ENCODE results near the gene UBE2V1.

UBE2V1 gene

GRCh38 chr20:50049442-50050026, 63.4 kb downstream of the UBE2V1 start:
- Histone ChIP-seq H3K36me3 (ENCODE audit: control insufficient read depth in 1 of 2, insufficient read depth in 2 of 2, low read length in 2 of 2) (no peaks in the 10 kb centered on the region), H3K4me2 (ENCODE audit: low read length) (no peak overlapping the region), H3K18ac (ENCODE audit: low read length) (no peak overlapping the region), H4K8ac (ENCODE audit: low read depth, low read length) (no peak overlapping the region), H3K14ac (ENCODE audit: low read length) (peak overlapping the region; percentile 2), H4K12ac (ENCODE audit: low read depth, low read length) (no peak overlapping the region), H2AK5ac (ENCODE audit: low read length) (no peak overlapping the region), H3K9me3 (ENCODE audit: insufficient read depth, low read depth, low read length) (no peaks in the 10 kb centered on the region), H2AFZ (ENCODE audit: insufficient read depth, low read length, poor library complexity) (no peak overlapping the region), H3K9ac (ENCODE audit: low read length) (no peak overlapping the region), H3K27me3 (ENCODE audit: insufficient read depth, low read length) (no peaks in the 10 kb centered on the region), H3K4ac (ENCODE audit: low read depth, low read length) (no peak overlapping the region), H2BK120ac (ENCODE audit: insufficient read depth, low read length, poor library complexity) (peak overlapping the region; percentile 10), H2BK5ac (ENCODE audit: low read depth, low read length, poor library complexity) (no peak overlapping the region), H3K79me2 (ENCODE audit: control insufficient read depth, insufficient read depth, low read length, poor library complexity) (no peaks in the 10 kb centered on the region), H3K4me3 (ENCODE audit: low read depth, low read length) (no peak overlapping the region), H4K91ac (ENCODE audit: low read depth, low read length) (peak overlapping the region; percentile 60), H3K4me1 (ENCODE audit: control insufficient read depth in 1 of 2, insufficient read depth in 2 of 2, low read length in 2 of 2) (peaks cover 17 to 22% of the 10 kb centered on the region in 2 experiments), H2BK12ac (ENCODE audit: low read length) (peak overlapping the region; percentile 7), H3K23ac (ENCODE audit: low read length) (no peak overlapping the region), H3K27ac (ENCODE audit: low read depth, low read length) (no peak overlapping the region), H3K79me1 (ENCODE audit: low read length) (peaks cover 26% of the 10 kb centered on the region)
- no CpG with 5 or more reads among the region's 10 CpGs for WGBS (ENCODE audit: extremely low coverage, insufficient coverage, insufficient read length)
- no peak for DNase-seq

GRCh38 chr20:50048420-50049166, 64.4 kb downstream of the UBE2V1 start:
- no peak overlapping the region for H3K4me2 ChIP-seq (ENCODE audit: low read length)
- H2BK12ac ChIP-seq (ENCODE audit: low read length) = peak overlapping the region; percentile 31
- peak overlapping the region; percentile 60 for H4K91ac ChIP-seq (ENCODE audit: low read depth, low read length)
- peaks cover 26% of the 10 kb centered on the region for H3K79me1 ChIP-seq (ENCODE audit: low read length)
- H2AFZ ChIP-seq (ENCODE audit: insufficient read depth, low read length, poor library complexity) = no peak overlapping the region
- H3K18ac ChIP-seq (ENCODE audit: low read length) = no peak overlapping the region
- WGBS (ENCODE audit: extremely low coverage, insufficient coverage, insufficient read length) = no CpG with 5 or more reads among the region's 16 CpGs
- H4K8ac ChIP-seq (ENCODE audit: low read depth, low read length) = no peak overlapping the region
- H3K36me3 ChIP-seq (ENCODE audit: control insufficient read depth in 1 of 2, insufficient read depth in 2 of 2, low read length in 2 of 2) = no peaks in the 10 kb centered on the region
- peak overlapping the region; percentile 49 for H3K14ac ChIP-seq (ENCODE audit: low read length)
- H3K4ac ChIP-seq (ENCODE audit: low read depth, low read length) = no peak overlapping the region
- no peak for DNase-seq
- no peaks in the 10 kb centered on the region for H3K79me2 ChIP-seq (ENCODE audit: control insufficient read depth, insufficient read depth, low read length, poor library complexity)
- H3K27me3 ChIP-seq (ENCODE audit: insufficient read depth, low read length) = no peaks in the 10 kb centered on the region
- H3K9ac ChIP-seq (ENCODE audit: low read length) = no peak overlapping the region
- peak overlapping the region; percentile 39 for H2BK120ac ChIP-seq (ENCODE audit: insufficient read depth, low read length, poor library complexity)
- H4K12ac ChIP-seq (ENCODE audit: low read depth, low read length) = no peak overlapping the region
- no peak overlapping the region for H3K27ac ChIP-seq (ENCODE audit: low read depth, low read length)
- no peak overlapping the region for H3K23ac ChIP-seq (ENCODE audit: low read length)
- no peaks in the 10 kb centered on the region for H3K9me3 ChIP-seq (ENCODE audit: insufficient read depth, low read depth, low read length)
- peak overlapping the region; percentile 49 for H2AK5ac ChIP-seq (ENCODE audit: low read length)
- H3K4me3 ChIP-seq (ENCODE audit: low read depth, low read length) = no peak overlapping the region
- peak overlapping the region; percentile 4 for H2BK5ac ChIP-seq (ENCODE audit: low read depth, low read length, poor library complexity)
- H3K4me1 ChIP-seq (ENCODE audit: control insufficient read depth in 1 of 2, insufficient read depth in 2 of 2, low read length in 2 of 2) = peaks cover 18 to 23% of the 10 kb centered on the region in 2 experiments

GRCh38 chr20:50044353-50044960, 68.5 kb downstream of the UBE2V1 start:
- no peaks in the 10 kb centered on the region for H3K36me3 ChIP-seq (ENCODE audit: control insufficient read depth in 1 of 2, insufficient read depth in 2 of 2, low read length in 2 of 2)
- H3K4me3 ChIP-seq (ENCODE audit: low read depth, low read length) = no peak overlapping the region
- no peak overlapping the region for H3K23ac ChIP-seq (ENCODE audit: low read length)
- no peak overlapping the region for H3K27ac ChIP-seq (ENCODE audit: low read depth, low read length)
- peak overlapping the region; percentile 28 for H2BK120ac ChIP-seq (ENCODE audit: insufficient read depth, low read length, poor library complexity)
- no peak overlapping the region for H3K4ac ChIP-seq (ENCODE audit: low read depth, low read length)
- WGBS (ENCODE audit: extremely low coverage, insufficient coverage, insufficient read length) = no CpG with 5 or more reads among the region's 5 CpGs
- no peak for DNase-seq
- H3K79me1 ChIP-seq (ENCODE audit: low read length) = peaks cover 45% of the 10 kb centered on the region
- peaks cover 32 to 33% of the 10 kb centered on the region in 2 experiments for H3K4me1 ChIP-seq (ENCODE audit: control insufficient read depth in 1 of 2, insufficient read depth in 2 of 2, low read length in 2 of 2)
- H3K79me2 ChIP-seq (ENCODE audit: control insufficient read depth, insufficient read depth, low read length, poor library complexity) = peaks cover 6% of the 10 kb centered on the region
- H2AFZ ChIP-seq (ENCODE audit: insufficient read depth, low read length, poor library complexity) = no peak overlapping the region
- no peaks in the 10 kb centered on the region for H3K27me3 ChIP-seq (ENCODE audit: insufficient read depth, low read length)
- no peaks in the 10 kb centered on the region for H3K9me3 ChIP-seq (ENCODE audit: insufficient read depth, low read depth, low read length)
- H4K8ac ChIP-seq (ENCODE audit: low read depth, low read length) = no peak overlapping the region
- H2BK5ac ChIP-seq (ENCODE audit: low read depth, low read length, poor library complexity) = peak overlapping the region; percentile 5
- no peak overlapping the region for H4K12ac ChIP-seq (ENCODE audit: low read depth, low read length)
- peak overlapping the region; percentile 28 for H4K91ac ChIP-seq (ENCODE audit: low read depth, low read length)
- H3K9ac ChIP-seq (ENCODE audit: low read length) = no peak overlapping the region
- no peak overlapping the region for H3K18ac ChIP-seq (ENCODE audit: low read length)
- H2BK12ac ChIP-seq (ENCODE audit: low read length) = peak overlapping the region; percentile 71
- H3K14ac ChIP-seq (ENCODE audit: low read length) = no peak overlapping the region
- peak overlapping the region; percentile 11 for H2AK5ac ChIP-seq (ENCODE audit: low read length)
- H3K4me2 ChIP-seq (ENCODE audit: low read length) = no peak overlapping the region

GRCh38 chr20:50043573-50044352, 69.2 kb downstream of the UBE2V1 start:
- Histone ChIP-seq H3K27me3 (ENCODE audit: insufficient read depth, low read length) (no peaks in the 10 kb centered on the region), H3K23ac (ENCODE audit: low read length) (no peak overlapping the region), H3K9me3 (ENCODE audit: insufficient read depth, low read depth, low read length) (no peaks in the 10 kb centered on the region), H3K4ac (ENCODE audit: low read depth, low read length) (peak overlapping the region; percentile 27), H4K91ac (ENCODE audit: low read depth, low read length) (peak overlapping the region; percentile 28), H2AK5ac (ENCODE audit: low read length) (peak overlapping the region; percentile 19), H3K79me2 (ENCODE audit: control insufficient read depth, insufficient read depth, low read length, poor library complexity) (peaks cover 6% of the 10 kb centered on the region), H4K12ac (ENCODE audit: low read depth, low read length) (no peak overlapping the region), H3K4me3 (ENCODE audit: low read depth, low read length) (no peak overlapping the region), H2AFZ (ENCODE audit: insufficient read depth, low read length, poor library complexity) (no peak overlapping the region), H3K14ac (ENCODE audit: low read length) (peak overlapping the region; percentile 34), H3K9ac (ENCODE audit: low read length) (no peak overlapping the region), H3K79me1 (ENCODE audit: low read length) (peaks cover 49% of the 10 kb centered on the region), H4K8ac (ENCODE audit: low read depth, low read length) (peak overlapping the region; percentile 11), H2BK5ac (ENCODE audit: low read depth, low read length, poor library complexity) (peak overlapping the region; percentile 5), H3K27ac (ENCODE audit: low read depth, low read length) (no peak overlapping the region), H3K4me1 (ENCODE audit: control insufficient read depth in 1 of 2, insufficient read depth in 2 of 2, low read length in 2 of 2) (peaks cover 35% of the 10 kb centered on the region in 2 experiments), H3K18ac (ENCODE audit: low read length) (peak overlapping the region; percentile 43), H2BK12ac (ENCODE audit: low read length) (peak overlapping the region; percentile 34), H3K36me3 (ENCODE audit: control insufficient read depth in 1 of 2, insufficient read depth in 2 of 2, low read length in 2 of 2) (no peaks in the 10 kb centered on the region), H3K4me2 (ENCODE audit: low read length) (no peak overlapping the region), H2BK120ac (ENCODE audit: insufficient read depth, low read length, poor library complexity) (peak overlapping the region; percentile 12)
- no CpG with 5 or more reads among the region's 22 CpGs for WGBS (ENCODE audit: extremely low coverage, insufficient coverage, insufficient read length)
- DNase-seq = no peak
